Measurements from ENCODE around the gene CD2AP. TPM values are rescaled to one million over a fixed set of nuclear protein-coding genes. Genes with fewer than 3 reads are reported as not detected.

CD2AP gene
- total RNA-seq, 2 donors from 2014 or later: 27.1 to 29.1 TPM

GRCh38 chr6:47454713-47455396 is 22.7 kb upstream of the CD2AP start:
- TF ChIP-seq CTCF (IDR thresholded peaks at IDR 0.05): no peak
- Histone ChIP-seq H3K4me1 (ENCODE audit: control insufficient read depth in 1 of 2, low read depth in 2 of 2) (no peaks in the 10 kb centered on the region), H3K36me3 (no peaks in the 10 kb centered on the region), H3K27me3 (replicated peaks; ENCODE audit: insufficient read depth) (no peaks in the 10 kb centered on the region), H3K27ac (no peak overlapping the region), H3K4me3 (no peak overlapping the region), H3K9me3 (no peaks in the 10 kb centered on the region)
- ATAC-seq (ENCODE audit: insufficient number of reproducible peaks, low FRiP score, low read depth): no peak
- no peak for DNase-seq (ENCODE audit: low spot score)

GRCh38 chr6:47455533-47456209 is 21.9 kb upstream of the CD2AP start:
- Histone ChIP-seq H3K9me3 (no peaks in the 10 kb centered on the region), H3K27me3 (replicated peaks; ENCODE audit: insufficient read depth) (no peaks in the 10 kb centered on the region), H3K36me3 (no peaks in the 10 kb centered on the region), H3K4me1 (ENCODE audit: control insufficient read depth in 1 of 2, low read depth in 2 of 2) (no peaks in the 10 kb centered on the region), H3K27ac (no peak overlapping the region), H3K4me3 (no peak overlapping the region)
- ATAC-seq (ENCODE audit: insufficient number of reproducible peaks, low FRiP score, low read depth) (no peak), DNase-seq (ENCODE audit: low spot score) (no peak)
- no peak for TF ChIP-seq CTCF (IDR thresholded peaks at IDR 0.05)

GRCh38 chr6:47456536-47456975 is 21.0 kb upstream of the CD2AP start:
- no peak for TF ChIP-seq CTCF (IDR thresholded peaks at IDR 0.05)
- no peaks in the 10 kb centered on the region for H3K9me3 ChIP-seq
- no peak for ATAC-seq (ENCODE audit: insufficient number of reproducible peaks, low FRiP score, low read depth)
- H3K27ac ChIP-seq: no peak overlapping the region
- H3K36me3 ChIP-seq: no peaks in the 10 kb centered on the region
- DNase-seq (ENCODE audit: low spot score): no peak
- H3K27me3 ChIP-seq (replicated peaks; ENCODE audit: insufficient read depth): no peaks in the 10 kb centered on the region
- no peaks in the 10 kb centered on the region for H3K4me1 ChIP-seq (ENCODE audit: control insufficient read depth in 1 of 2, low read depth in 2 of 2)
- no peak overlapping the region for H3K4me3 ChIP-seq

GRCh38 chr6:47457370-47457769 is 20.2 kb upstream of the CD2AP start:
- no peak overlapping the region for H3K4me3 ChIP-seq
- no peak overlapping the region for H3K27ac ChIP-seq
- H3K36me3 ChIP-seq: no peaks in the 10 kb centered on the region
- H3K9me3 ChIP-seq: no peaks in the 10 kb centered on the region
- ATAC-seq (ENCODE audit: insufficient number of reproducible peaks, low FRiP score, low read depth) (no peak), DNase-seq (ENCODE audit: low spot score) (no peak)
- no peak for TF ChIP-seq CTCF (IDR thresholded peaks at IDR 0.05)
- no peaks in the 10 kb centered on the region for H3K4me1 ChIP-seq (ENCODE audit: control insufficient read depth in 1 of 2, low read depth in 2 of 2)
- no peaks in the 10 kb centered on the region for H3K27me3 ChIP-seq (replicated peaks; ENCODE audit: insufficient read depth)

GRCh38 chr6:47464052-47464451 is 13.5 kb upstream of the CD2AP start:
- Histone ChIP-seq H3K36me3 (no peaks in the 10 kb centered on the region), H3K27ac (no peak overlapping the region), H3K27me3 (replicated peaks; ENCODE audit: insufficient read depth) (no peaks in the 10 kb centered on the region), H3K4me1 (ENCODE audit: control insufficient read depth in 1 of 2, low read depth in 2 of 2) (no peaks in the 10 kb centered on the region), H3K9me3 (no peaks in the 10 kb centered on the region), H3K4me3 (no peak overlapping the region)
- ATAC-seq (ENCODE audit: insufficient number of reproducible peaks, low FRiP score, low read depth) (no peak), DNase-seq (ENCODE audit: low spot score) (no peak)
- no peak for TF ChIP-seq CTCF (IDR thresholded peaks at IDR 0.05)

All from thoracic aorta (tissue), 2 donors.